HG03045 (cell line): ENCODE measurements around the gene MAP2K5.

Source experiments
- ATAC-seq: cut with Tn5 transposase; IDR thresholded peaks from one replicate; pipeline ENCODE4 v1.9.1; 2021; ENCODE audit warnings: mild to moderate bottlenecking, moderate library complexity; ENCODE audit not compliant: unreplicated experiment

MAP2K5 gene

GRCh38 chr15:67556976-67557570 lies 14.6 kb downstream of the MAP2K5 start:
- ATAC-seq: no peak

GRCh38 chr15:67558502-67558901 lies 16.0 kb downstream of the MAP2K5 start:
- no peak for ATAC-seq

GRCh38 chr15:67559158-67559557 lies 16.7 kb downstream of the MAP2K5 start:
- ATAC-seq: no peak

GRCh38 chr15:67559576-67559975 lies 17.1 kb downstream of the MAP2K5 start:
- ATAC-seq: no peak

DNA sequence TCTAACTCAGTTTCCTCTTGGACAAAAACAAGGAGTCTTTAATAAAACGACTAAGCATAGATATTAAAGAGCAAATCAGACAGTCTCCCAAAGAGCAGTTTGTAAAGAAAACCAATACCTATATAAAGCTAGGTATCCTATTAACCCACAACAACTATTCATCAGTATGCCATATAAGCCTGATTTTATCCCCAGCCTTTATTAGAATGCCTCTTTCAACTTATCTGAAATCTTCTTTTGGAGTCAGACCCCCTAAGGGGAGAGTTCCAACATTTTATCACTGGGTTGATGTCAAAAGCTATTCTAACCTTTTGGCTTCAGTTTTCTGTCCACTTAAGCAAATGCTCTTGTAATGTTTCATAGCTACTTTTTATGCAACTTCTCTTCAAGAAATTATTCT lies 17.8 kb downstream of the MAP2K5 start:
- no peak for ATAC-seq

DNA sequence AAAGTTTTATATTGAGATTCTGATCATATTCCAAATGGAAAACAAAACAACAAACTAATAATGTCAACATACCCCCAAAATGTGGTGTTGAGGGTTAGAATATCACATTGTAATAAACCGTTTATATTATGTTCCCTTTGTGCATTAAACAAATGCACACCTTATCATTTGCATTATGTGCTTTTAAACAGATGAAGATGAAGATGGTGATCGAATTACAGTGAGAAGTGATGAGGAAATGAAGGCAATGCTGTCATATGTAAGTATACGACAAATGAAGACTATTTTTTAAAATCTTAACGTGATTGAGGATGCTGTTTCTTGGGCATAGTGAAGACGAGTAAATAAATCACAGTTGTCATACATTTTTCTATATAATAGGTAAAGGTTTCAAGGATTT lies 20.6 kb downstream of the MAP2K5 start:
- ATAC-seq: no peak

DNA sequence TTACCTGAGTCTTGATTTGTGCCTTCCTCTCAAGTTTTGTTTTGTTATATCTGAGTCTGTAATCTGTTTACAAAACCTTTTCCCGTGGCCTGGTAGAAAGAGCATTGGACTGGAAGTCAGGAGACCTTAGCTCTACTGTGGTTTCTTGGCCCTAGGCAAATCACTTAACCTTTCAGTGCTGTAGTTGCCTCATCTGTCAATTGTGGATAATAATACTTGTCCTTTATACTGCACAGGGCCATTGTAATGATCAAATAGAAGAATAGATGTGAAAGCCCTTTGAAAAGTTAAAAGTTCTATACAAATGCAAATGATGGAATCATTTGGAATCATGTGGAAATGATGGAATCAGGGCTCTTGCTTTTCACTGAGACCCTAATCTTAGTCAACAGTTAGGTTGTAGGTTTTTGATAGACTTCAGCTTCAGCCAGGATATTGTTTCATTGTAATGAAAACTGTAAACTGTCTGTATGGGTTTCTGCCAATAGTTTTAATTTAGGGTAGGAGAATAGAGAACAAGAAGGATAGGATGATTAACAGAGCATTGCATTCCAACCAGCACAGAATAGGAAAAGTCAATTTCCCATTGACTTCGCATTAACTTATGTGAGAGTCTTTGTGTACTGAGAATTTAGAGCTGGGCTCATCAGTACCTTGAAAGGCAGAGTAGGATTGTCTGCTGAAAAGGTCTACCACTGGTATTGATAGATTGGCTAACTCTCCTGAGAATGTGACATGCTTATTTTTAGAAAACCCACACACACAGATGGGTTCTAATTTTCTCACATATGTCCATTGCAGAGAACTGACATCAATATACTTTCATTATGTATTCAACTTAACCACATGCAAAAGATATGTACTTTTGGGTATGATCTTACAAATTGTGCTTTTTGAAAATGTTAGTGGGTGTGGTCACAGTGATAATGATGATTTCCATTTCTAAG lies 21.8 kb downstream of the MAP2K5 start:
- peak; percentile 81 for ATAC-seq

- peak; percentile 29 for ATAC-seq
Observed at GRCh38 chr15:67564968-67565345, 22.5 kb downstream of the MAP2K5 start.

DNA sequence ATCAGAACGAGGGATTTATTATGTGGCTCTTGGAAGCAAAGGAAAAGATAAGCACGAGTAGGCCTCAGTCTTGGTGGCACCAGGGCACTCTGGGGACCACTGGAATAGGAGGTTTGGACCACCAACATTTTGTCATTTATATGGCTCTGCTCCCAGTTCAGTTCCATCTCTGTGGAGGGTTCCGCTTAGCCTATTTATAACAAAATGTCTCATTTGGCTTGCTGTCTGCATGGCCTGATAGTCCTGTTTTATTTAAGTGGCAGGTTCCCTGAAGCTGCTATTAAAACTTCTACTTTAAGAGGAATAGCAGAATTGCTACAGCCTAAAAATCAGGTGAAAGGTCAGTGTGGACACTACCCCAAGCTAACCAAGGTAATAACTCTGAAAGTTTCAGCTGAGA lies 27.2 kb downstream of the MAP2K5 start:
- ATAC-seq: no peak

GRCh38 chr15:67570875-67571647 lies 28.6 kb downstream of the MAP2K5 start:
- ATAC-seq: no peak

DNA sequence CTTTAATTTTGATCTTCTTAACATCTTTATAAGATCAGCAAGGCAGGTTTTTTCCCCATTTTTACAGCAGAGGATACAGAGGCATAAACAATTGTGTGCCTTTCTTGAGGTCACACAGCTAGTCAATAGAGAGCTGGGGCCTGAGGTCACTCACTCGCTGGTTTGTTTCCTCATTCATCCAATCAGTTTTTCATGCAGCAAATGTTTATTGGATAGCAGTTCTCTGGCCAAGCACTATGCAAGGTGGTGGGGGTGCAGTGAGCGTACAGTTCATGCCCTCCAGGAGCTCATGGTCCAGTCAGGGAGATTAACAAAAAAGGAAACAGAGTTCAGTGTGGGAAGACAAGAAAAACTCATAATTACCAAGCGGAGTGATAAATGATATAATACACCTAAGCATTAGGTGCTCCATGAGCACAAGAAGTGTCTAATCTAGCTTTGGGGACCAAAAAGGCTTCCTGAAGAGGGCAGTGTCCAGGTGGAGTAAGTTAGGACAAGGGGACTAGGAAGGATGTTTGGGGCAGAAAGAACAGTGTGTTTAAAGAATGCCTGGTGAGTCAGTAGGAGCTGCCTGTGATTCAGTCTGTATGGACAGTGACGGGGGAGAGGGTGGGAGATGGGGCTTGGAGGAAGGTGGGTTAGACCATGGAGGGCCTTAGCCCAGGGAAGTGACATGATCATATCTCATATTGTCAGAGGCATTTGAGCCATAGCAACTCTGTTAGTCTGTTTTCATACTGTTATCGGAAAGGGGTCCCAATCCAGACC lies 29.3 kb downstream of the MAP2K5 start:
- no peak for ATAC-seq

DNA sequence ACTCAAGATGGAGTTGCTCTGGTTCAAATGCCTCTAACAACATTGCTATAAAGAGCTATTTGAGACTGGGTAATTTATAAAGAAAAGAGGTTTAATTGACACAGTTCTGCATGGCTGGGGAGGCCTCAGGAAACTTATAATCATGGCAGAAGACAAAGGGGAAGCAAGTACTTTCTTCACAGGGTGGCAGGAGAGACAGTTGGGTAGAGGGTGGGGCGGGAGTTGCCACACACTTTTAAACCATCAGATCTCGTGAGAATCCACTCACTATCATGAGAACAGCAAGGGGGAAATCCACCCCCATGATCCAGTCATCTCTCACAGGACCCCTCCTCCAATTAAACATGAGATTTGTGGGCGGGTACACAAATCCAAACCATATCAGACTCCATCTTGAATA lies 30.7 kb downstream of the MAP2K5 start:
- no peak for ATAC-seq

DNA sequence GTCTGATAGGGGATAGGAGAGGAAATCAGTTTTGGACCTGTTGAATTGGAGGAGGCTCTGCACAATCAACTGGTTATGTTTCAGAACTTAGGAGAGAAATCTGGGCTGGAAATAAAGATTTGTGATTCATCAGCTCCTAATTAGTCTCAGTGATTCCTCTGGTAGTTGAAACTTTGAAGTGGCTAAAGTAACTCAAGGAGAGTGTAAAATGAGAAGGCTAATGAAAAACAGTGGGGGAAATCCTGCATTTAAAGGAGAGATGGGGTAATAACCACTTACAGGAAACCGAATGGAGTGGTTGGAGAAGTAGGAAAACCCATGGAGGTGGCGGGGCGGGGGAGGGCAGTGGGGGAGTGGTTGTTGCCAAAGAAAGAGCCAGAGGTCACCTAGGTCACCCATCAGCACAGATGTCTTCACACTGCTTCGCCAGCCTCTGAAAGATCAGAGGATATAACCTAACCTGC lies 32.6 kb downstream of the MAP2K5 start:
- no peak for ATAC-seq

DNA sequence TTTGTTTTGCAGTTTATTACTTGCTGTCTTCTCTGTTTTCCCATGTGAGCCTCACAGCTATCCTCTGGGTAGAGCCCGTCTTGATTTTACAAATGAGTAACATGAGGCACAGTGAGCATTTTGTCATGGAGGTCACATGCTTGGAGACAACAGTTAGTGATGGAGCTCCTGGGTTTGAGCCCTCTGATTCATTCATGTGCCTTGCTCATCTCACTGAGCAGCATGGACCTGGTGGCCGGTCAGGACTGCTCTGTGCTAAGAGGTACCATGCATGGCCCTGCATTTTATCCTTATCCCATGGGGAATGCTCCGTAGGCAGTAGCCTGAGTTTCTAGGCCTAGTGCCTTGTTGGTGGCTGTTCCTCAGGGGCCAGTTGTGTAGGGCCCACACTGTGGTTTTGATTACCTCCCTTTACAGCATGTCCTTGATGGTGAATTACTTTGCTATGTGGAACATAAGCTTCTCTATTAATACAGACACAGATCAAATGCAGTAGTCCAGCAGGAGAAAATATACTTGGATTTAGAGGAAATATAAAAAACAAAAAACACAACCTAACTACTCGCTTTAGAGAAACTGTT lies 35.6 kb downstream of the MAP2K5 start:
- ATAC-seq: no peak

- no peak for ATAC-seq
Observed at GRCh38 chr15:67579164-67579563, 36.7 kb downstream of the MAP2K5 start.

- no peak for ATAC-seq
Observed at GRCh38 chr15:67579967-67580366, 37.5 kb downstream of the MAP2K5 start.

- no peak for ATAC-seq
Observed at GRCh38 chr15:67584157-67584556, 41.7 kb downstream of the MAP2K5 start.

- no peak for ATAC-seq
Observed at GRCh38 chr15:67585681-67586080, 43.2 kb downstream of the MAP2K5 start.

DNA sequence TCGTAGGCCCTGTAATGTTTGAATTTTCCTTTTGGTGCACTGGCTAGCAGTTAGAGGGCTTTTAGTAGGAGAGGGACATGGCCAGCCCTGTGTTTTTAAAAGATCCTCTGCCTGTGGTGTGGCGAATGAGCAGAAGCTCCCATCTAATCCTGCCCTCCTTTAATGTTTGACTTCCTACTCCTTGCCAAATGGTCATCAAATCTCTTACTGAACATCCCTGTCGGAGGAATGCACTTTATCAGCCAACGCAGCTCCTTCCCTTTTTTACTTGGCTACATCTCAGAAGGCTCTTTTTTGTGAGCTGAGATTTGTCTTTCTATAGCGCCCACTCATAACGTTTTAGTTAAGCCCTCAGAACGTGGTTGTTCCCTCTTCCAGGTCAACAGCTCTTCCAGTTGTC lies 44.8 kb downstream of the MAP2K5 start:
- no peak for ATAC-seq

DNA sequence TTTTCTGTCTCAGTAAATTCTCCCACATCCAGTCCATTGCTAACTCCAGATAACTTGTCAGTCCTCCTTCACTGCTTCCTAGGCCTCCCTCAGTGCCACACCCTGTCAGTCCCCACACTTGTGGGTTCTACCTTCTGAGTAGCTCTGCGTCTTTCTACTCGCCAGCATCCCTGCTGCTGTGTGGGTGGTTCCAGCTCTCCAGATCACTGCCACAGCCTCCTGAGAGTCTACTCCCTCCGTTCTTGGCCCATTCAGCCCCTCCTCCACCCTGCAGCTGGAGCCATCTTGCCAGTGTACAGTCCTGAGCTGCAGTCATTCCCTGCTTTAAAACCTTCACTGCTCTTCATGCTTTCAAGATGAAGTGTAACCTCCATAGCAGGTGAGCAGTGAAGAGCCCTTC lies 45.3 kb downstream of the MAP2K5 start:
- ATAC-seq: no peak
